Jurkat, Clone E6-1 (cell line): ENCODE measurements around the gene CLOCK. TPM values are rescaled to one million over a fixed set of nuclear protein-coding genes. Genes with fewer than 3 reads are reported as not detected.
"Not testable (repeated sequence)": the region's sequence is repeated elsewhere in the genome, so short reads cannot be mapped to it uniquely, and the experiment has no call there.

Experiments
- DNase-seq: peaks from one replicate; pipeline ENCODE4 v3.0.0-alpha.2; 2011; ENCODE audit warnings: low read depth, low spot score
- H3K4me3 ChIP-seq: 2 replicates; pipeline ENCODE4 v1.5.1; 2011; ENCODE audit warnings: mild to moderate bottlenecking, low read length, control low read depth, moderate library complexity
- polyA plus RNA-seq: library from polyadenylated mRNA; unstranded; fragments of >200 nt; gene quantifications from one replicate; pipeline ENCODE4 v1.2.1, GENCODE V29; 2012; ENCODE audit warnings: missing spikeins; ENCODE audit not compliant: insufficient read length, insufficient read depth

The CLOCK gene, protein sequence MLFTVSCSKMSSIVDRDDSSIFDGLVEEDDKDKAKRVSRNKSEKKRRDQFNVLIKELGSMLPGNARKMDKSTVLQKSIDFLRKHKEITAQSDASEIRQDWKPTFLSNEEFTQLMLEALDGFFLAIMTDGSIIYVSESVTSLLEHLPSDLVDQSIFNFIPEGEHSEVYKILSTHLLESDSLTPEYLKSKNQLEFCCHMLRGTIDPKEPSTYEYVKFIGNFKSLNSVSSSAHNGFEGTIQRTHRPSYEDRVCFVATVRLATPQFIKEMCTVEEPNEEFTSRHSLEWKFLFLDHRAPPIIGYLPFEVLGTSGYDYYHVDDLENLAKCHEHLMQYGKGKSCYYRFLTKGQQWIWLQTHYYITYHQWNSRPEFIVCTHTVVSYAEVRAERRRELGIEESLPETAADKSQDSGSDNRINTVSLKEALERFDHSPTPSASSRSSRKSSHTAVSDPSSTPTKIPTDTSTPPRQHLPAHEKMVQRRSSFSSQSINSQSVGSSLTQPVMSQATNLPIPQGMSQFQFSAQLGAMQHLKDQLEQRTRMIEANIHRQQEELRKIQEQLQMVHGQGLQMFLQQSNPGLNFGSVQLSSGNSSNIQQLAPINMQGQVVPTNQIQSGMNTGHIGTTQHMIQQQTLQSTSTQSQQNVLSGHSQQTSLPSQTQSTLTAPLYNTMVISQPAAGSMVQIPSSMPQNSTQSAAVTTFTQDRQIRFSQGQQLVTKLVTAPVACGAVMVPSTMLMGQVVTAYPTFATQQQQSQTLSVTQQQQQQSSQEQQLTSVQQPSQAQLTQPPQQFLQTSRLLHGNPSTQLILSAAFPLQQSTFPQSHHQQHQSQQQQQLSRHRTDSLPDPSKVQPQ
- 3.6 TPM for polyA plus RNA-seq

DNA sequence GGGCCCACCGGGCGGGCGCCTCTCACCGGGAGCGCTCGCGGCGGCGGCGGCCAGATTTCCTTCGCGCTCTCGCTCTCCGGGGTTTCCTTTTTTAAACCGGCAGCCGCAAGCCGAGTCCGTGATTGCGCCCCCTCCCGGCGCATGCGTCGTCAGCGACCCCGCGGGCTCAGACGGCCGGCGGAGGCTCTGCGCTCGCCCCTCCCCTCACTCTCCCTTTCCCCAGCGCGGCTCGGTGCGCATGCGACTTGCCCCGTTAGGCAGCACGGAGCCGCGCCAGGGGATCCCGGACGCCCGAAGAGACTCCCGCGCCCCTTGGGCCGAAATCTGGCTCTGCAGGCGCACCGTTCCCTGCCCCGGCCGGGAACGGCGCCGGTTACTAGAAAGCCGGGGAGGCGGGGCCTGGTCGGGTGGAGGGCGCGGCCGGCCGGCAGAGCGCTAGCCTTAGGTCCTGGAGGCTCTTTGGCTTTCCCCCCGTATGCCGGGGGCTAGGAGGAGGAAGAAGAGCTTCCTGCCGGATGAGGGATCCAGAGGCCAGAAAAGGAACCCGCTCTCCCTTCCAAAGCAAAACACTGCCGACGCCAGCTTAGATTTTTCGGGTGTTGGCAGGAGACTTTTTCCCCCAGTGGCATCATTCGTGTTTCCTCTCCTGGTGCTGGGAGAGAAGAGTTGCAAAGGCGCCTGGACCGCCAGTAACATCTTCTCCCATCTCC, at the start of gene CLOCK:
TSS of gene CLOCK (minus strand) at position 154 of the 710 bp plus-strand sequence. CDS start 64,124 bp downstream, outside the sequence.
- peak within 1 kb of the TSS; percentile 78 for H3K4me3 ChIP-seq
- DNase-seq, result peak; percentile 73

DNA sequence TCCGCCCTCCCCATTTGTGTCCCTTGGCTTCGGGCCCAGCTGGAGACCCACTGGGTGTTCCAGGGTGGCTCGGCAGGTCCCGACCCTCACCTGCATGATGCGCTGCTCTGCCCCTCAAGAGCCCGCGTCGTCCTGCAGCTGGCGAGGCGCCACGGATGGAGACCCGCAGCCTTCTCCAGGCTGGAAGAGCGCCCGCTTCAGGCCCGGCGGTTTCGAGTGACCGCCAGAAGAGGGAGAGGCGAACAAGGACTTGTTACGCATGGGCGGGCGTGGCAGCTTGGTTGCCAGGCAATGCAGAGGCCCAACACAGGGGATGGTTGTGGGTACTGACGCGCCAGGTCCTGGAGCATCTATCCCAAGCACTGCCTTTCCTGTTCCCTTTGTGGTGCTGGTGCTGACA, 45.3 kb upstream of the CLOCK start, which contains the start of gene PDCL2:
TSS of gene PDCL2 (minus strand) at position 232 of the 400 bp plus-strand sequence. CDS start at position 96, 136 bp downstream.
- DNase-seq, result no peak
- no peak within 1 kb of the TSS for H3K4me3 ChIP-seq

GRCh38 chr4:55588160-55588559, 41.5 kb upstream of the CLOCK start:
- no peak for DNase-seq

DNA sequence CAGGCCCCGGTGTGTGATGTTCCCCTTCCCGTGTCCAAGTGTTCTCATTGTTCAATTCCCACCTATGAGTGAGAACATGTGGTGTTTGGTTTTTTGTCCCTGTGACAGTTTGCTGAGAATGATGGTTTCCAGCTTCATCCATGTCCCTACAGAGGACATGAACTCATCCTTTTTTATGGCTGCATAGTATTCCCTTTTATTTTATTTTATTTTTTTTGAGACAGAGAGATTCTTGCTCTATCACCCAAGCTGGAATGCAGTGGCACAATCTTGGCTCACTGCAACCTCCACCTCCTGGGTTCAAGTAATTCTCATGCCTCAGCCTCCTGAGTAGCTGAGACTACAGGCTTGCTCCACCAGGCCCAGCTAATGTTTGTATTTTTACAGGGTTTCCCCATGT, 36.1 kb upstream of the CLOCK start:
- DNase-seq, result not testable (repeated sequence)

More at GRCh38 chr4:55588160-55588559, 41.5 kb upstream of the CLOCK start:
- no peak overlapping the region for H3K4me3 ChIP-seq

GRCh38 chr4:55578341-55579010, 31.8 kb upstream of the CLOCK start:
- no peak for DNase-seq
- H3K4me3 ChIP-seq, result no peak overlapping the region

More for the DNA sequence above, 36.1 kb upstream of the CLOCK start:
- not testable (repeated sequence) for H3K4me3 ChIP-seq

DNA sequence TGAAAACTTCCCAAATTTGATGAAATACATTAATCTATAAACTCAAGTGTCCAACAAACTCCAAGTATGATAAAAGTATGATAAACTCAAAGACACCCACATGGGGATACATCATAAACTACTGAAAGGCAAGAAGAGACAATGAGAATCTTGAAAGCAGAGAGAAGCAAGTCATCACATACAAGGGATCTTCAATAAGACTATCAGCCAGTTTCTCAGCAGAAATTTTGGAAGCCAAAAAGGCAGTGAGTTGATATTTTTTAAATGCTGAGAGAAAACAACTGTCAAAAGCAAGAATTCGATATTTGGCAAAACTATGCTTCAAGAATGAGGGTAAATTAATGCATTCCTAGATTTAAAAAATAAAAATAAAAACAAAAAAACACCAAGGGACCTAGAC, 28.8 kb upstream of the CLOCK start:
- DNase-seq, result no peak
- H3K4me3 ChIP-seq, result no peak overlapping the region

GRCh38 chr4:55574252-55574651, 27.5 kb upstream of the CLOCK start:
- no peak for DNase-seq
- no peak overlapping the region for H3K4me3 ChIP-seq

GRCh38 chr4:55571806-55572205, 25.1 kb upstream of the CLOCK start:
- H3K4me3 ChIP-seq, result no peak overlapping the region
- no peak for DNase-seq

DNA sequence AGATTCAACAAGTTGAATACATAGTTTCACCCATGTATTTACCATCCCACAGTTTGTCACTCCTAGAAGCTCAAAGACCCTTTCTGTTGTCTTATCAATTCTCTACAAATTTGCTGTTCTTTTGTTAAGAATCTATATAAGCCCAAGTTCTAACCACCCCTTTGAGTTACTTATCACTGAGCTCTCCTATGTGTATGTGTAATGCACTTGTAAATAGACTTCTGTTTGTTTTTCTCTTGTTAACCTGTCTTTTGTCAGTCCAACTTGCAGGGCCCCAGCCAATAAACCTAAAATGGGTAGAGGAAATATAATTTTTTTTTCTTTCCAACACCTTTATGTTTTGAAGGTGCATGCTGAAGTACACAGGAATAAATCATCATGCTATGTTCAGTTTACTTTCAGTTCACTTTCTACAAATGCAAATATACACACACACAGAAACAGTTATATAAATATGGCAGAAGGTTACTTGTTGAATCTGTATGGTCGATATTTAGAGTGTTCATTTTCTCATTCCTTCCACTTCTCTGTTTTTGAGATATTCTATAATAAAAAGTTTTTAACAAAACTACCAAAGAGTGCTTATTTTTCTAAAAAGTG, 22.3 kb upstream of the CLOCK start:
- H3K4me3 ChIP-seq, result no peak overlapping the region
- DNase-seq, result no peak

- H3K4me3 ChIP-seq, result no peak overlapping the region
- no peak for DNase-seq
Observed at GRCh38 chr4:55561889-55562288, 15.2 kb upstream of the CLOCK start.

GRCh38 chr4:55560096-55560495, 13.4 kb upstream of the CLOCK start:
- H3K4me3 ChIP-seq, result no peak overlapping the region
- no peak for DNase-seq

DNA sequence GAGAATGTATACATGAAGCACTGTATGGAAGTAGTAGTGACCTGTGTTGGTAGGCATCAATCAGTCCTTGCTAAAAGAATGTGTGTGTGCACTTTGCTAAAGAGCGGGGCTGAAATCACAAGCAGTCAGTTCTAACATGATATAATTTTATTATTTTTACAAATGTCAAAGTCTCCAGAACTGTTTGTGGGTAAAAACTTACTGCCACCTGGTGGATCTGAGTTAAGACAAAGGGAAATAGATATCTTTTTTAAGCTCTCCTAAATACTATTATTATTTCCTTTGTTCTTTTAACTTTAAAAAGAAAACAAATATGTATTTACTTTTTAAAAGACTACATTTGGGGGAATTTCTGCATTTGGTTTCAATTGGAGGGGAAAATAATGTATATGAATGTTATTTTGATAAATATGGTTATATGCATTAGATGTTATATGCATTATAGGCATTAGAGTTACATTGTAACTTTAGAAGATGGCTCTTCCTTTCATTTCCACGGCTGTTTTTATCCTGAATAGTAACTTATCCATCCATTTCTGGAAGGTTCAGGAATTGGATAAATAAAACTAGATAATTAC, 7.8 kb upstream of the CLOCK start:
- H3K4me3 ChIP-seq, result no peak overlapping the region
- no peak for DNase-seq

GRCh38 chr4:55553441-55554201, 6.9 kb upstream of the CLOCK start:
- no peak for DNase-seq
- no peak overlapping the region for H3K4me3 ChIP-seq

DNA sequence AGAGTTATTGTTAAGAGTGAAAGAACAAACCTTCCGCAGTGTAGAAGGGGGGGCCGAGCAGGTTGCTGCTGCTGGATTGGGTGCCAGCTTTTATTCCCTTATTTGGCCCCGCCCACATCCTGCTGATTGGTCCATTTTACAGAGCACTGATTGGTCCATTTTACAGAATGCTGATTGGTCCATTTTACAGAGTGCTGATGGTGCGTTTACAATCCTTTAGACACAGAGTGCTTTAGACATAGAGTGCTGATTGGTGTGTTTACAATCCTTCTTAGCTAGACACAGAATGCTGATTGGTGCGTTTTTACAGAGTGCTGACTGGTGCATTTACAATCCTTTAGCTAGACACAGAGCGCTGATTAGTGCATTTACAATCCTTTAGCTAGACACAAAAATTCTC, 5.3 kb upstream of the CLOCK start:
- not testable (repeated sequence) for DNase-seq, H3K4me3 ChIP-seq

DNA sequence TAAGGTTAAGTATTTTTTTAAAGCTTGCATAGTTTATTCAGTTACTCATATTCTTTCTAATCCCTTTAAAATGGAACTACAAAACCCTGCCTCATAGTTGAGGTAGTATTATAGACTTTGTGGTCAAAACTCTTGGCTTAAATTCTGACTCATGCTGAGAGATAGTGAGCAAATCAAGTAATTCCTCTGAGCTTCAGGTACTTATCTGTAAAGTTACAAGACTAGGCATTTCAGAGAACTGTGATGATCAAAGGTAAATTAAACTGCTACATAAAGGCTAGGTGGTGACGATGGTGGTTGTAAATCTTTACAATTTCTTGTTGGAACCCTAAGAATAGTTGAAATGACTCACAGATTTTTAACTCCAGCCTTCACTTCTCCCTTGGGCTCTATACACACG, 3.2 kb upstream of the CLOCK start:
- H3K4me3 ChIP-seq, result no peak overlapping the region
- DNase-seq, result no peak

DNA sequence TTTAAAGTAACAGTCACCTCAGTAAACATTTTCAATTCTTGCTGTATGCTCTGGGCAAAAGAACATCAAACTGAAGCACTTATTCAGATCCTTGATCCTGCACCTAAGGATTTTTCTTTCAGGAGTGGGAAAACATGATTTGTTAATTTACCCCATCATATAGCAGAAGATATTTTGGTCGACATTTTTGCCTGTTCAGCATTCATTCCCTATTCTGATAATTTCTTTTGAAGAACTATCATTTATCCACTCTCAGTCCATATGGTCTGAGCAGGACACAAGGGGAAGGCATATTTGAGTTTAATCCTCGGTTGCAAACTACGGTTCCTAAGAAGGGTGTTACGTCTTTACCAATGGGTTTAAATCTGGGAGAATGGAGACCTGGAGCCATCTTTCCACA, 1.2 kb upstream of the CLOCK start:
- peak overlapping the region; percentile 78 for H3K4me3 ChIP-seq
- DNase-seq, result no peak

DNA sequence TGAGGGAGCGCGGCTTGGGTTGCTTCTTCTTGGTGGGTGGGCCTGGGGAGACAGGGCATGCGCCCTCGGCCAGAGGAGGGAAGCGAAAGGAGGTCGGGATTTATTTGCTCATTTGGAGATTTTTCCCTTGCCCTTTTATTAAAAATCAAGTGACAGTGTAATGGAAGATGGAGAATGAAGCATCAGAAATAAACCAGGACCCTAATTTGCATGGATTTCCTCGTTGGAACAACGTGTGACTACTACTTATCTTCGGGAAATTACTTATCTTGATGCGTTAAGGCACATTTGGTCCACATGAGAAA, 709 bp upstream of the CLOCK start:
- no peak for DNase-seq
- H3K4me3 ChIP-seq, result peak overlapping the region; percentile 78

GRCh38 chr4:55546506-55546755, 278 bp downstream of the CLOCK start:
- peak overlapping the region; percentile 78 for H3K4me3 ChIP-seq
- DNase-seq, result no peak
